HEK293T (cell line): ENCODE data around the gene PAPPA.

Experiments
- CTCF ChIA-PET: fragments of 350-600 bp; formaldehyde crosslinking; extraction: SDS; loops from one replicate; lab custom pipeline; 2021; ENCODE audit warnings: antibody characterized with exemption, inconsistent platforms; lab: Yijun Ruan, JAX
- POLR2A ChIA-PET: fragments of 350-600 bp; formaldehyde crosslinking; extraction: SDS; loops from one replicate; lab custom pipeline; 2020; ENCODE audit warnings: antibody characterized with exemption, inconsistent platforms; lab: Yijun Ruan, JAX
- DNase-seq: peaks from one replicate; pipeline ENCODE4 v3.0.0; 2012; ENCODE audit warnings: mixed read lengths; ENCODE audit errors: extremely low spot score
- ARNT ChIP-seq: fragments of 450-650 bp; IDR thresholded peaks from 2 replicates; pipeline ENCODE4 v1.6.1; 2017; ENCODE audit warnings: mild to moderate bottlenecking
- BHLHE40 ChIP-seq: fragments of 450-650 bp; IDR thresholded peaks from 2 replicates; pipeline ENCODE4 v1.6.1; 2016; ENCODE audit warnings: mild to moderate bottlenecking, moderate library complexity, borderline replicate concordance
- CTBP1 ChIP-seq: fragments of 450-650 bp; IDR thresholded peaks from 2 replicates; pipeline ENCODE4 v1.6.1; 2016; ENCODE audit warnings: borderline replicate concordance
- ELF4 ChIP-seq: fragments of 450-650 bp; IDR thresholded peaks from 2 replicates; pipeline ENCODE4 v1.6.1; 2017; ENCODE audit warnings: antibody characterized with exemption
- FOXA1 ChIP-seq: fragments of 450-650 bp; IDR thresholded peaks from 2 replicates; pipeline ENCODE4 v1.6.1; 2016; ENCODE audit warnings: mild to moderate bottlenecking
- FOXK2 ChIP-seq: fragments of 450-650 bp; IDR thresholded peaks from 2 replicates; pipeline ENCODE4 v1.6.1; 2016; ENCODE audit warnings: mild to moderate bottlenecking
- FOXM1 ChIP-seq: fragments of 450-650 bp; IDR thresholded peaks from 2 replicates; pipeline ENCODE4 v1.6.1; 2017; ENCODE audit warnings: mild to moderate bottlenecking, borderline replicate concordance
- HDGF ChIP-seq: fragments of 450-650 bp; IDR thresholded peaks from 2 replicates; pipeline ENCODE4 v1.6.1; 2017; ENCODE audit warnings: antibody characterized with exemption, borderline replicate concordance
- L3MBTL2 ChIP-seq: fragments of 450-650 bp; conservative IDR thresholded peaks from 2 replicates; pipeline ENCODE4 v1.6.1; 2016; ENCODE audit warnings: mild to moderate bottlenecking
- LEF1 ChIP-seq: fragments of 450-650 bp; IDR thresholded peaks from 2 replicates; pipeline ENCODE4 v1.6.1; 2017; ENCODE audit warnings: mild to moderate bottlenecking, borderline replicate concordance
- NFRKB ChIP-seq: fragments of 450-650 bp; IDR thresholded peaks from 2 replicates; pipeline ENCODE4 v1.6.1; 2016; ENCODE audit warnings: mild to moderate bottlenecking, moderate library complexity
- SP1 ChIP-seq: fragments of 450-650 bp; IDR thresholded peaks from 2 replicates; pipeline ENCODE4 v1.6.1; 2017
- SUZ12 ChIP-seq: fragments of 450-650 bp; IDR thresholded peaks from 2 replicates; pipeline ENCODE4 v1.6.1; 2016; ENCODE audit warnings: mild to moderate bottlenecking
- TARDBP ChIP-seq: fragments of 450-650 bp; IDR thresholded peaks from 2 replicates; pipeline ENCODE4 v1.6.1; 2016
- ZNF384 ChIP-seq: fragments of 450-650 bp; IDR thresholded peaks from 2 replicates; pipeline ENCODE4 v1.6.1; 2016
- TF ChIP-seq, protein P1 (sequence below): fragments of 450-650 bp; IDR thresholded peaks from 2 replicates; pipeline ENCODE4 v1.6.1; 2016

The PAPPA gene

DNA sequence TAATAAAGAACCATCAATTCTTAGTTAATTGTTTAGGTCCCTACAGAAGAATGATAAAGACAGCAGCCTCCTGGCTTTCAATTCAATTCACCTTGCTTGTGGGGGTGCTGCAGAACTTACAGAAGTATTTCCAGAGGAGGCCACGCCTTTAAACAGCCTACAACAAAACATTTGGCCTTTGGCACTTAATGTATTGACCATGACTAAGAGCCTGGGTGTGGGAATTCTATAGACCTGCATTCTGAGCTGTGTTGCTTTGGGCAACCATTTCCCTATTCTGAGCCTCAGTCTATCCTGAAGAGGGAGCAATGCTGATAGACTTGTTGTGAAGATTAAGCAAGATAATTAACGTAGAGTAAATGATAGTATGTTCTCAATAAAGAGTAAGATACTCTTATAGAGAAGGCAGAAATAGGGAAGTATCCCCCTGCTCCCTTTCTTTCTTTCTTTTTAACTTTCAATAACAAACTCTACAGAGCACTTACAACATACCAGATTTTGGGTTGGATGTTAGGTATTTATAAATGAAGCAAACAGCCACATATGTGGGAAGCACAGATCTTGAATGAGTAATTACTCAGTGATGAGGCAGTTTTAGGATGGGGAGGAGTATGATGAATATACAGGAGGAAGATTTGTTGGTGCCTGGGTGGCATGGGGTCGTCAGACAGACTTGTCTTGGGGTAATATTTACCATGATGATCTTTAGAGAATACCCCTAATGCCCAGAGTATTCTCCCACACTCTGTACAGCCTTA lies 28.4 kb downstream of the PAPPA start:
- no peak for DNase-seq
- ChIA-PET POLR2A (no interaction called here), CTCF (interaction anchor here (1.3 kb wide), 1 partner anchor 30 kb away, joined by 3 read pairs; no protein-coding TSS in a partner anchor)
- no peak for TF ChIP-seq ARNT
- TF ChIP-seq, protein P1, sequence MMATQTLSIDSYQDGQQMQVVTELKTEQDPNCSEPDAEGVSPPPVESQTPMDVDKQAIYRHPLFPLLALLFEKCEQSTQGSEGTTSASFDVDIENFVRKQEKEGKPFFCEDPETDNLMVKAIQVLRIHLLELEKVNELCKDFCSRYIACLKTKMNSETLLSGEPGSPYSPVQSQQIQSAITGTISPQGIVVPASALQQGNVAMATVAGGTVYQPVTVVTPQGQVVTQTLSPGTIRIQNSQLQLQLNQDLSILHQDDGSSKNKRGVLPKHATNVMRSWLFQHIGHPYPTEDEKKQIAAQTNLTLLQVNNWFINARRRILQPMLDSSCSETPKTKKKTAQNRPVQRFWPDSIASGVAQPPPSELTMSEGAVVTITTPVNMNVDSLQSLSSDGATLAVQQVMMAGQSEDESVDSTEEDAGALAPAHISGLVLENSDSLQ = no peak
- no peak for TF ChIP-seq FOXA1
- no peak for TF ChIP-seq NFRKB
- TF ChIP-seq SP1 = no peak
- TF ChIP-seq L3MBTL2 = no peak
- no peak for TF ChIP-seq ZNF384
- TF ChIP-seq CTBP1 = no peak
- no peak for TF ChIP-seq LEF1
- TF ChIP-seq ELF4 = no peak

DNA sequence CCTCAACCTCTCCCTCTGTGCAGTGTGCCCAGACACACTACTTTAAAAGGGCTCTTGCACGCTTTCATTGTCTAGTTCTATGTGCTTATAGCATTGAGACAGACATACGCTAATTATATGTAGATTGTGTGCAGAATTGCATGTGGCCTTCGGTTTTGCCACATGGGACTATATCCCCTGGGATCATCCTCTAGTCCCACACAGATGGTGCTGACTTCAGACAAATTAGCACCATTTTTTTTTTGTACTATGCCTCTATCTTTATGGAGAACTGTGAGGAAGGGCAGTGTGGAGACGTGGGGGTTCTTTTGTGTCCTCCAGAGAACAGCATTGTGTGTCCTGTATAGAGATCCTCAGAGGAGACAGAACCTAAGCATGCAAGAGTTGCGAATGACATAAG lies 29.3 kb downstream of the PAPPA start:
- CTCF ChIA-PET = interaction anchor here (1.3 kb wide), 1 partner anchor 31 kb away, joined by 3 read pairs; no protein-coding TSS in a partner anchor
- no peak for TF ChIP-seq SP1
- TF ChIP-seq BHLHE40 = no peak
- TF ChIP-seq FOXA1 = no peak
- TF ChIP-seq LEF1 = no peak
- no peak for DNase-seq
- POLR2A ChIA-PET = no interaction called here

DNA sequence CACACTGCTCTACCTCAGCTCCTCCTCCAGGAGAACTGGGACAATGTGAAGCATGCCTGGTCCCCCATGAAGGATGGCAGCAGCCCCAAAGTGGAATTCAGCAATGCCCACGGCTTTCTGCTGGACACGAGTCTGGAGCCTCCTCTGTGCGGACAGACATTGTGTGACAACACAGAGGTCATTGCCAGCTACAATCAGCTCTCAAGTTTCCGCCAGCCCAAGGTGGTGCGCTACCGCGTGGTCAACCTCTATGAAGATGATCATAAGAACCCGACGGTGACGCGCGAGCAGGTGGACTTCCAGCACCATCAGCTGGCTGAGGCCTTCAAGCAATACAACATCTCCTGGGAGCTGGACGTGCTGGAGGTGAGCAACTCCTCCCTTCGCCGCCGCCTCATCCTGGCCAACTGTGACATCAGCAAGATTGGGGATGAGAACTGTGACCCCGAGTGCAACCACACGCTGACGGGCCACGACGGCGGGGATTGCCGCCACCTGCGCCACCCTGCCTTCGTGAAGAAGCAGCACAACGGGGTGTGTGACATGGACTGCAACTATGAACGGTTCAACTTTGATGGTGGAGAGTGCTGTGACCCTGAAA lies 34.1 kb downstream of the PAPPA start:
- POLR2A ChIA-PET = no interaction called here
- TF ChIP-seq ZNF384 (no peak), LEF1 (no peak), FOXM1 (no peak), TARDBP (no peak), HDGF (no peak), L3MBTL2 (no peak), CTBP1 (no peak)
- CTCF ChIA-PET = no interaction called here
- DNase-seq = no peak

DNA sequence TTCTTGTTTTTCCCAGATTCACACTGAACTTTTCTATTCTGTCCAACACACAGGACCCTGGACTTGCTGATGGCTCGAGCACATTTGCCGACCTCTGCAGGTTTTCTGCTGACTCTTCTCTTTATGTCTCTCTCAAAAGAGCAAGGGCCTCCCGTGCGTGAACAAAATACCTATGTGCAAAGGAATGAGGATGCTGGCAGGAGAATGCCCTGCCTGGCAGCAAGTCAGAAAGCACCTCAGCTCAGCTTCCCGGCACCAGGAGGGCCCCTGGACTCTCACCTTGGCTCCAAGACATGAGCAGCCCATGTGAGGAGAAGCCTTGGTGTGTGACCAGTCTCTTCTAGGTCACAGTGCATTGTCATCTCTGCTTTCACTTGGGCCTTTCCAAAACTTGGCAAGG lies 36.1 kb downstream of the PAPPA start:
- CTCF ChIA-PET = no interaction called here
- DNase-seq = no peak
- POLR2A ChIA-PET = no interaction called here
- no peak for TF ChIP-seq ZNF384
- TF ChIP-seq FOXA1 = no peak
- TF ChIP-seq SUZ12 = no peak
- TF ChIP-seq NFRKB = no peak
- no peak for TF ChIP-seq LEF1
- TF ChIP-seq BHLHE40 = no peak
- no peak for TF ChIP-seq HDGF
- TF ChIP-seq TARDBP = no peak
- no peak for TF ChIP-seq CTBP1
- no peak for TF ChIP-seq L3MBTL2
- TF ChIP-seq, protein P1 = no peak
- no peak for TF ChIP-seq FOXM1
- no peak for TF ChIP-seq FOXK2
- TF ChIP-seq SP1 = no peak
- TF ChIP-seq ELF4 = no peak
- TF ChIP-seq ARNT = no peak

DNA sequence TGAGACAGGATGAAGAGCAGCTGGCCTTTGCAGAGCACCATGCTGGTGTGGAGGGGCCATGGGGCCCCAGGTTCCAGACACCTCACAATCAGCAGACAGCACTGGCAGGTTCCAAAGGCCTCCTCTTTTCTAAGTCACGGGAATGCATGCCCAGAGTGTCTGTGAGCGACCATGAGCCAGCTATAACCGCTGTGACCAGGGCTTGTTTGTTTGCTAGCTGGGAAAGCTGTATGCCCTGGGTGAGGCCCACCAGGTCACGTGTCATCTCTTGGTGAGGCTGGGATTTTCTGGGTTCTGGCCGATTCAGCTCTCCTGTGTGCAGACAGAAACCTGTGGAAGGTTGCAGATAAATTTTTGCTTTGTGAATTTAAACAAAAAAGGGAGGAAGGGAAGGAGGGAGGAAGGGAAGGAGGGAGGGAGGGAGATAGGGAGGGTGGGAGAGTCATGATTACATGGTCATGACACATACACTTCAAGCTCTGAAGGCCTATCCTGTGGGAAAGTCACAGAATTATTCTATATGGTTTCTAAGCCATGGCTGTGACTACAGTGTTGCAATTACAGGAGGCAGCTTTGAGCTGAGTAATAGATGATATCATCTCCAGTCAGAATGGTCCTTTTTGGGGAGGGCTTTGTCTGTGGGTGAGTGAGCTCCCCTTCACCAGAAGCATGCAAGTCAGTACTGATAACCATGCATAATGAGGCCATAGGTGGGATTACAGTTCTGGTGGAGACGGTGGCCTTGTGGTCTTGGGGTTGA lies 37.2 kb downstream of the PAPPA start:
- no peak for DNase-seq
- TF ChIP-seq SP1 = no peak
- no peak for TF ChIP-seq CTBP1
- TF ChIP-seq NFRKB = no peak
- TF ChIP-seq LEF1 = no peak
- TF ChIP-seq, protein P1 = no peak
- POLR2A ChIA-PET = no interaction called here
- CTCF ChIA-PET = no interaction called here

DNA sequence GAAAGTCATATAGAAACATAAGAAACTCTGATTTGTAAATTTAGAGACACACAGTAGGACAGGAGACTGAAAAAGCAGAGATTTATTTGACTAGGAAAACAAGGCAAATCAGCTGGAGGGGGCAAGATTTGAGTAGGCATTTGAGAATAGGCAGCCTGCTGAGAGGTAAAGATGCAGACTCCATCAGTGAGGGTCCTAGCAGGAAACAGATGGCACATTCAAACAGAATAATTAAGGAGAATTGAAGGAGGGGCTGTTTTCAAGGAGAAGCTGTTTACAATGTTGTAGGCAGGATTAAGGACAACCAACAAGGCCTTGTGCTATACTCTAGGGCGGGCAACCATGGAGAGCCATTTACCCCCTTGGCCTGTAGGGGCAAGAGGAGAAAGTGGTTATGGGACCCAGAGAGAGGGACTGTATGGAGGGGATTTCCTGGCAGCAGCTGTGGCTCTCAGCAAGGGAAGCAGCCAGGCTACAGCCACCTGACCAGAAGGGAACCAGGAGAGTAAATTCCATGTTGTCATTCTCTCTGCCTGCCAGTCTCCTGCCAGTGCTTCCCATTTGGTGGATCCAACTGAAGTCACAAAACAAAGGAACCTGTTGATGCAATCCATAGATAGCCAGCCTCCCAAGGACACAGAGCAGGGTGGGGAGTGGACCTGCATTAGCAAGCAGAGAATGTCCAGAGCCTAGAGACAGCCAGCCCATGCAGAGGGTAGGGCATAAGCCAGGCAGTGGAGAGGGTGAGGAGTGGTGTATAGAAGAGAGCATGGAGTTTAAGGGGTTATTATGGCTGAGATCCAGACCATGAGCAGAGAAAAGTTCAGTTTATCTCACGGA lies 38.2 kb downstream of the PAPPA start:
- CTCF ChIA-PET = no interaction called here
- no peak for TF ChIP-seq LEF1
- no peak for TF ChIP-seq TARDBP
- TF ChIP-seq FOXM1 = no peak
- no peak for TF ChIP-seq ZNF384
- TF ChIP-seq BHLHE40 = no peak
- TF ChIP-seq ARNT = no peak
- no peak for TF ChIP-seq ELF4
- TF ChIP-seq FOXA1 = no peak
- TF ChIP-seq HDGF = no peak
- TF ChIP-seq NFRKB = no peak
- TF ChIP-seq SUZ12 = no peak
- TF ChIP-seq FOXK2 = no peak
- no peak for TF ChIP-seq CTBP1
- TF ChIP-seq SP1 = no peak
- TF ChIP-seq, protein P1 = no peak
- TF ChIP-seq L3MBTL2 = no peak
- POLR2A ChIA-PET = no interaction called here
- DNase-seq = no peak
